PC-3 (cell line): ENCODE results near the gene PDHX.

Experiments used
- EZH2 ChIP-seq: fragments of 300-600 bp; sonication (generic); IDR thresholded peaks from one replicate; pipeline ENCODE4 v1.6.1; 2017; ENCODE audit warnings: antibody characterized with exemption, mild to moderate bottlenecking, low read length; ENCODE audit not compliant: unreplicated experiment
- EZH2phosphoT487 ChIP-seq: fragments of 300-600 bp; sonication (generic); IDR thresholded peaks from 2 replicates; pipeline ENCODE4 v1.6.1; 2018; ENCODE audit warnings: mild to moderate bottlenecking, antibody characterized with exemption, low read length, borderline replicate concordance
- TF ChIP-seq, protein P1 (sequence below): fragments of 300-600 bp; sonication (generic); conservative IDR thresholded peaks from 2 replicates; pipeline ENCODE4 v1.5.1; 2017; ENCODE audit warnings: antibody characterized with exemption, low read depth, mild to moderate bottlenecking, low read length

DNA sequence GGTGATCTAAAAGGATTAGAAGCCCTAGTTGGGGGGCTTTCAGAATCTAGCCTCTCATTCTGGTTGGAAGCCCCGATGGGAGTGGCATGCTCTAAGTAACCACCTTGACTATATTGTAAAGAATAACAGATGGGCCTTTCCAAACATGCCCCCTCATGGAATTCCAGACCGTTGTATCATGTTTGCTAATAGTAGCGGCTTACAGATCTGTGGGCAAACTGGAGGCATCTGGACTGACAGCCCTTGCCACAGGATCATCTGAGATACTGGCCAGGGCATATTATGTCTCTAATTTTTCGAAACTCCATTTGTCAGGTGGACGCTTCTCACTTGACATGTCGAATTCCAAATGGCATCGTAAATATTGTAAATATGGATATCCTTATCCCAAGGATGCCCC, 10.8 kb upstream of the PDHX start:
- TF ChIP-seq, protein P1, sequence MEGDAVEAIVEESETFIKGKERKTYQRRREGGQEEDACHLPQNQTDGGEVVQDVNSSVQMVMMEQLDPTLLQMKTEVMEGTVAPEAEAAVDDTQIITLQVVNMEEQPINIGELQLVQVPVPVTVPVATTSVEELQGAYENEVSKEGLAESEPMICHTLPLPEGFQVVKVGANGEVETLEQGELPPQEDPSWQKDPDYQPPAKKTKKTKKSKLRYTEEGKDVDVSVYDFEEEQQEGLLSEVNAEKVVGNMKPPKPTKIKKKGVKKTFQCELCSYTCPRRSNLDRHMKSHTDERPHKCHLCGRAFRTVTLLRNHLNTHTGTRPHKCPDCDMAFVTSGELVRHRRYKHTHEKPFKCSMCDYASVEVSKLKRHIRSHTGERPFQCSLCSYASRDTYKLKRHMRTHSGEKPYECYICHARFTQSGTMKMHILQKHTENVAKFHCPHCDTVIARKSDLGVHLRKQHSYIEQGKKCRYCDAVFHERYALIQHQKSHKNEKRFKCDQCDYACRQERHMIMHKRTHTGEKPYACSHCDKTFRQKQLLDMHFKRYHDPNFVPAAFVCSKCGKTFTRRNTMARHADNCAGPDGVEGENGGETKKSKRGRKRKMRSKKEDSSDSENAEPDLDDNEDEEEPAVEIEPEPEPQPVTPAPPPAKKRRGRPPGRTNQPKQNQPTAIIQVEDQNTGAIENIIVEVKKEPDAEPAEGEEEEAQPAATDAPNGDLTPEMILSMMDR = no peak
- TF ChIP-seq EZH2phosphoT487 = no peak
- TF ChIP-seq EZH2 = no peak
